Heart right ventricle (tissue), 16 donors: ENCODE results near the gene ATP8B1. TPM values are rescaled to one million over a fixed set of nuclear protein-coding genes. Genes with fewer than 3 reads are reported as not detected.
"Not testable (repeated sequence)": the region's sequence is repeated elsewhere in the genome, so short reads cannot be mapped to it uniquely, and the experiment has no call there.

Experiments used
- ATAC-seq, 8 donors: fragments of 200-7000 bp; cut with Tn5 transposase; one replicate each; pipeline ENCODE4 v1.9.1; 2020; ENCODE audit warnings: mild to moderate bottlenecking in 8 of 8, moderate library complexity in 8 of 8, moderate number of reproducible peaks in 1 of 8
- DNase-seq, 2 donors: peaks; one replicate each; pipeline ENCODE4 v3.0.0-alpha.2; 2020
- H3K27ac ChIP-seq, 10 donors: fragments of 200-600 bp; sonication (generic) in 2 of 10; one replicate each; pipeline versions ENCODE4 v1.5.0 to v1.8.0; 2020 to 2022; ENCODE audit warnings: mild to moderate bottlenecking in 3 of 10
- H3K27me3 ChIP-seq, 7 donors: fragments of 200-600 bp; one replicate each; pipeline ENCODE4 v1.8.0; 2021 to 2022; ENCODE audit warnings: mild to moderate bottlenecking in 2 of 7
- H3K36me3 ChIP-seq, 9 donors: fragments of 200-600 bp; sonication (generic) in 1 of 9; one replicate each; pipeline versions ENCODE4 v1.5.0 to v1.8.0; 2020 to 2022; ENCODE audit warnings: mild to moderate bottlenecking in 2 of 9
- H3K4me1 ChIP-seq, 9 donors: fragments of 200-600 bp; sonication (generic) in 1 of 9; one replicate each; pipeline versions ENCODE4 v1.5.0 to v1.8.0; 2020 to 2022; ENCODE audit warnings: mild to moderate bottlenecking in 4 of 9
- H3K4me3 ChIP-seq, 10 donors: fragments of 200-600 bp; sonication (generic) in 2 of 10; one replicate each; pipeline versions ENCODE4 v1.5.0 to v1.8.0; 2020 to 2022; ENCODE audit warnings: mild to moderate bottlenecking in 7 of 10, moderate library complexity in 2 of 10
- H3K9me3 ChIP-seq, 11 donors: fragments of 200-600 bp in 10 of 11; sonication (generic) in 2 of 11; one replicate each; pipeline versions ENCODE4 v1.5.0 to v1.8.0; 2013 to 2022; ENCODE audit warnings: mild to moderate bottlenecking in 2 of 11, control low read depth in 1 of 11, moderate library complexity in 1 of 11
- CTCF ChIP-seq, 9 donors: fragments of 200-600 bp; sonication (generic) in 2 of 9; IDR thresholded peaks; one replicate each; pipeline versions ENCODE4 v1.5.0 to v1.8.0; 2021 to 2022; ENCODE audit warnings: antibody characterized with exemption in 9 of 9, mild to moderate bottlenecking in 5 of 9, moderate library complexity in 1 of 9
- WGBS, 2 donors: extraction: QIAGEN DNeasy Blood & Tissue Kit; methylation state at CpG; one replicate each; pipeline ENCODE4 v1.1.7; 2013; ENCODE audit warnings: inconsistent platforms in 1 of 2; 5-methylcytosine and 5-hydroxymethylcytosine counted together
- intact Hi-C, 10 donors: fragments of 100-400 bp; cut with DNase I; formaldehyde crosslinking; loops; one replicate each; pipeline versions ENCODE4 v1.11.1 to v1.14.2; 2022
- polyA plus RNA-seq, 2 donors: library from polyadenylated mRNA; stranded (reverse); fragments of 200-250 nt; gene quantifications; one replicate each; pipeline ENCODE4 v1.2.3, GENCODE V29; 2013
- total RNA-seq, 10 donors: library from RNA; stranded (reverse); fragmentation: NEBNext Ultra II Directional in 3 of 10; extraction: Animal tissue kit (Norgen Biotek cat#: 25700) in 3 of 10; gene quantifications; one replicate each; pipeline versions ENCODE4 v1.2.1 to v1.2.4, GENCODE V29; 2021 to 2023
- donor health status: Arrhythmogenic right ventricular cardiomyopathy.
- donor health status: ischemic (EF 13 %, LVEDD 7.1; RV severe dilation, severe dysfunction).
- donor health status: healthy with polysubstance abuse.
- donor health status: DM: no; HTN: yes; CAD: no.
- donor health status: DM: no; HTN: no; CAD: no.
- donor health status: ischemic (EF 25% LVEDD 6.9; RV normal size, moderate dysfunction).
- donor health status: ischemic (EF 25% LVEDD 5.7; RV mildly dilated, moderate dysfunction).
- donor health status: healthy.
- donor health status: DM: yes; HTN: yes; CAD: no.
- donor health status: Ischemic cardiomyopathy.
- donor health status: ischemic (EF 35%, LVEDD 5.7; RV mildly dilated, moderate dysfunction).
- donor health status: nonischemic (EF 11% LVEDD 7.7; RV severe dilation, severe dysfunction).
- donor health status: DM: yes; HTN: yes; CAD: no.
- donor health status: PGD.
- donor health status: ischemic (EF 29% LVEDD 5.4; RV normal size, mild dysfunction).
- donor health status: nonischemic (EF 23%, LVEDD 6.1; RV moderate dilation, normal function).

ATP8B1 gene
- total and polyA plus RNA-seq, 12 donors, result 2.7 to 16.5 (median 7.2) TPM

DNA sequence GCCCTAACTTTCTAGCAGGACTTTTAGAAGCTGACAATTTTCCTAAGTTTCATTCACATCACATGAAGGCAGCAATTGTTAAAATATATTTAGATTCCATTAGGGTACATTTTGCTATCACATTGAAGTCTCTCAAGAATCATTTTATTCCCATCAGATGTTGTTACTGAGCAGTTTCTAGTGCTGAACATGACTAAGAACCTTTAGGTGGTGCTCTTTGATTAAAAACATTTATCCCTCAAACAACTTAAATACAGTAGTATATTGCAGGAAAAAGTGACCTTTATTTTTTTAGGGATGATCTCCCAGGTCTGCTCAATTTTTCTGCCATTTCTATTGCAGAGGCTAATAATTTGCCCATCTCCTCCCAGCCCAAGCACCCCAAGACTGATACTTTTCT lies 158.6 kb downstream of the ATP8B1 start:
- ATAC-seq (no peak), DNase-seq (no peak)
- Histone ChIP-seq H3K9me3 (peaks cover 0 to 6% (median 0%) of the 10 kb centered on the region in 11 donors), H3K36me3 (peaks cover 0 to 44% (median 16%) of the 10 kb centered on the region in 9 donors), H3K4me1 (peaks cover 0 to 6% (median 0%) of the 10 kb centered on the region in 9 donors), H3K27me3 (no peaks in the 10 kb centered on the region), H3K27ac (no peak overlapping the region), H3K4me3 (no peak overlapping the region)
- peak in 7 of 9 donors; percentile 19 to 54 (median 24) for TF ChIP-seq CTCF (IDR thresholded peaks at IDR 0.05)
- intact Hi-C loops, result loop anchor here in 5 of 10 donors (10.0 kb wide), 3 partner anchors 230 to 480 kb away; no protein-coding TSS in a partner anchor

DNA sequence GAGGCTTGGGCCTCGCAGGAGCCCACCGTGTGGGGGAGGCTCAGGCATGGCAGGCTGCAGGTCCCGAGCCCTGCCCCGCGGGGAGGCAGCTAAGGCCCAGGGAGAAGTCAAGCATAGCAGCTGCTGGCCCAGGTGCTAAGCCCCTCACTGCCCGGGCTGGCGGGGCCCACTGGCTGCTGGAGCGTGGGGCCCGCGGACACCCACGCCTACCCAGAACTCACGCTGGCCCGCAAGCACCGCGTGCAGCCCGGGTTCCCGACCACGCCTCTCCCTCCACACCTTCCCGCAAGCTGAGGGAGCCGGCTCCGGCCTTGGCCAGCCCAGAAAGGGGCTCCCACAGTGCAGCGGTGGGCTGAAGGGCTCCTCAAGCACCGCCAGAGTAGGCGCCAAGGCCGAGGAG lies 159.4 kb downstream of the ATP8B1 start:
- WGBS, 2 donors, result 93 to 97% methylated on average over 25 of the region's 25 CpGs

DNA sequence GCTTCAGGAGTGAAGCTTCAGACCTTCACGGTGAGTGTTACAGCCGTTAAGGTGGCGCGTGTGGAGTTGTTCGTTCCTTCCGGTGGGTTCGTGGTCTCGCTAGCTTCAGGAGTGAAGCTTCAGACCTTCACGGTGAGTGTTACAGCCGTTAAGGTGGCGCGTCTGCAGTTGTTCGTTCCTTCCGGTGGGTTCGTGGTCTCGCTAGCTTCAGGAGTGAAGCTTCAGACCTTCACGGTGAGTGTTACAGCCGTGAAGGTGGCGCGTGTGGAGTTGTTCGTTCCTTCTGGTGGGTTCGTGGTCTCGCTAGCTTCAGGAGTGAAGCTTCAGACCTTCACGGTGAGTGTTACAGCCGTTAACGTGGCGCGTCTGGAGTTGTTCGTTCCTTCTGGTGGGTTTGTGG lies 160.7 kb downstream of the ATP8B1 start:
- H3K27ac ChIP-seq, DNase-seq, H3K9me3 ChIP-seq, H3K4me3 ChIP-seq, ATAC-seq, H3K27me3 ChIP-seq, H3K4me1 ChIP-seq: not testable (repeated sequence)
- peaks cover 0 to 24% (median 0%) of the 10 kb centered on the region in 9 donors for H3K36me3 ChIP-seq
- intact Hi-C loops, result loop anchor here in 5 of 10 donors (10.0 kb wide), 3 partner anchors 232 to 482 kb away; no protein-coding TSS in a partner anchor
- WGBS, 2 donors, result 97 to 99% methylated on average over 18 to 23 of the region's 29 CpGs

More for the DNA sequence above, 159.4 kb downstream of the ATP8B1 start:
- H3K27ac ChIP-seq, H3K9me3 ChIP-seq, H3K4me3 ChIP-seq, H3K4me1 ChIP-seq, H3K27me3 ChIP-seq, DNase-seq: not testable (repeated sequence)
- peak in 1 of 8 donors; percentile 41 for ATAC-seq
- H3K36me3 ChIP-seq, result peaks cover 0 to 36% (median 11%) of the 10 kb centered on the region in 9 donors
- intact Hi-C loops, result loop anchor here in 5 of 10 donors (10.0 kb wide), 3 partner anchors 231 to 481 kb away; no protein-coding TSS in a partner anchor

DNA sequence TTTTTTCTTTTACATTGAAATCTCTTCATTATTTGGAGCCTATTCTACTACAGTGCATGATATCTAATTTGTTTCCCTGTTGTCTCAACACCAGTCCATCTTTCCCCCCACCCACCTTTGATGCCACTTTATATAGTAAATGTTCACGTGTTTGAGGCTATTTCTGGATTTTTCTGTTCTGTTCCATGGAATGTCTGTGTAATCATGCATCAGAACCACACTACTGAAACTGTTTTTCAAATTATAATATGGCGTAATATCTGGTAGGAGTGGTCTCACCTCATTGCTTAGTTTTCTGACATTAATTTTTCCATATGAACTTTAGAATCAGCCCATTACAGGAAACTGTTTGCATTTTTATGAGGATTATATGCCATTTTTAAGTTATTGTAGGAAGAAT lies 162.4 kb downstream of the ATP8B1 start:
- Histone ChIP-seq H3K36me3 (peaks cover 0 to 24% (median 0%) of the 10 kb centered on the region in 9 donors), H3K4me1 (no peaks in the 10 kb centered on the region), H3K4me3 (no peak overlapping the region), H3K9me3 (peaks cover 0 to 6% (median 0%) of the 10 kb centered on the region in 11 donors), H3K27me3 (no peaks in the 10 kb centered on the region), H3K27ac (no peak overlapping the region)
- ATAC-seq, result no peak
- no peak for DNase-seq
- intact Hi-C loops, result loop anchor here in 5 of 10 donors (10.0 kb wide), 3 partner anchors 234 to 484 kb away; no protein-coding TSS in a partner anchor
- no peak for TF ChIP-seq CTCF (IDR thresholded peaks at IDR 0.05)
- 80 to 86% methylated on average over 2 of the region's 2 CpGs for WGBS, 2 donors

DNA sequence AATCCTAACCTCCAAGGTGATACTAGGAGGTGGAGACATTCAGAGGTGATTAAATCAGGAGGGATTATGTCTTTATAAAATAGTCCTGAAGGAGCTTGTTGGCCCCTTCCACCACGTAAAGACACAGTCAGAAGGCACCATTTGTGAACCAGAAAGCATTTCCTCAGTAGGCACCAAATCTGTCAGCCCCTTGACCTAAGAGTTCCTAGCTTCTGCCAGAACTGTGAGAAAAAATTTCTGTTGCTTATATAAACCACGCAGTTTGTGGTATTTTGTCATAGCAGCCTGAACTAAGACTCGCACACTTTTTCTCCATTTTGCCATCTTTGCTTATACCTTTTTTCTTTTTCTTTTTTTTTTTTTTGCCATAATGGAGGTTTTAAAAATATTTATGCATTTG lies 162.9 kb downstream of the ATP8B1 start:
- ATAC-seq (no peak), DNase-seq (no peak)
- Histone ChIP-seq H3K4me3 (no peak overlapping the region), H3K4me1 (no peaks in the 10 kb centered on the region), H3K27ac (no peak overlapping the region), H3K27me3 (no peaks in the 10 kb centered on the region), H3K9me3 (peaks cover 0 to 6% (median 0%) of the 10 kb centered on the region in 11 donors), H3K36me3 (peaks cover 0 to 24% (median 0%) of the 10 kb centered on the region in 9 donors)
- no peak for TF ChIP-seq CTCF (IDR thresholded peaks at IDR 0.05)
- intact Hi-C loops, result loop anchor here in 5 of 10 donors (10.0 kb wide), 3 partner anchors 235 to 485 kb away; no protein-coding TSS in a partner anchor
- 62 to 67% methylated on average over 3 of the region's 3 CpGs for WGBS, 2 donors
